C4-2B (cell line): ENCODE data around the gene CRADD.

Experiments used
- CTCF ChIP-seq: fragments of 450-650 bp; conservative IDR thresholded peaks from 2 replicates; pipeline ENCODE4 v1.5.1; 2017; ENCODE audit warnings: mild to moderate bottlenecking
- ZFX ChIP-seq: fragments of 450-650 bp; IDR thresholded peaks from 2 replicates; pipeline ENCODE4 v1.6.1; 2017

- TF ChIP-seq CTCF (no peak), ZFX (no peak)
Observed at GRCh38 chr12:93698307-93699092, 21.3 kb downstream of the CRADD start.
